ENCODE data around the gene KDM4B.

The KDM4B gene

GRCh38 chr19:5086725-5087439 lies 118.0 kb downstream of the KDM4B start:
- peak; percentile 48 for DNase-seq (ENCODE audit: low read depth, low spot score)

DNA sequence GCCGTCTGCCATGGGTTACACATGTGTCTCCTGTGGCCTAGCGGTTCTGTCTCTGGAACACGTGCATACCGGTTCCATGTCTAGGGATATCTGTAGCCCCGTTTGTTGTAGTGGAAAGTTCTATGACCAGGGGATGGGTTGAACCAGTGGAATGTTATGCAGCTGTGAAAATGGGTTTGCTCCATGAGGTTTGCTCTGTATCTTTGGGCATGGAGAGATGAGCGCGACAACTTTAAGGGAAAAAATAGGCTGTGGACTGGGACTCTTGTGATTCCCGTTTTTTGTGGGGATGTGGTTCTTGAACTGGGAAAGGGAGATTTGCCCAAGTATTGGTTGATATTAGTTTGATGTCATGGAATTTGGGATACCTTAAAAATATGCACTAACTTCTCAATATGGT lies 120.4 kb downstream of the KDM4B start:
- DNase-seq (ENCODE audit: low read depth, low spot score) = no peak

DNA sequence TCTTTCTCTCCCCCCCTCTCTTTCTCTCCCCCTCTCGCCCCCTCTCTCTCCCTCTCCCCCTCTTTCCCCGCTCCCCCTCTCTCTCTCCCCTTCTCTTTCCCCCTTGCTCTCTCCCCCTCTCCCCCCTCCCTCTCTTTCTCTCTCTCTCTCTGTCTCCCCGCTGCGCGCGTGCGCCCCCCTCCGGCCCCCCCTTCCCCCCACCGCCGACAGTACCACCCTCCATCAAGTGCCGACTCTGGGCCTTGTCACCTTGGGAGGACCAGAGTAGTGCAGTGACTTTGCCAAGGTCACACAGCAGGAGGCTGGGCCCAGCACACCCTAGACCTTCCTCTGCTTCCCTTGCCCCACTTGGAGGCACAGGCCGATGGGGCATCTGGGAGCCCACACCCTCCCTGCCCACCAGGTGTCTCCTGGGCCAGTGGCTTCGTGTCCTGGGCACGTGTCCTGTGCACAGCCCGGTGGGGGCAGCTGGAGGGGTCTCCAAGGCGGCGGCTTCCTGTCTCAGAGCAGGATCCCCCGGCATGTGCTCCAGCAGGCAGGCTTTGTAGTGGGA lies 121.6 kb downstream of the KDM4B start:
- no peak for DNase-seq (ENCODE audit: low read depth, low spot score)

DNA sequence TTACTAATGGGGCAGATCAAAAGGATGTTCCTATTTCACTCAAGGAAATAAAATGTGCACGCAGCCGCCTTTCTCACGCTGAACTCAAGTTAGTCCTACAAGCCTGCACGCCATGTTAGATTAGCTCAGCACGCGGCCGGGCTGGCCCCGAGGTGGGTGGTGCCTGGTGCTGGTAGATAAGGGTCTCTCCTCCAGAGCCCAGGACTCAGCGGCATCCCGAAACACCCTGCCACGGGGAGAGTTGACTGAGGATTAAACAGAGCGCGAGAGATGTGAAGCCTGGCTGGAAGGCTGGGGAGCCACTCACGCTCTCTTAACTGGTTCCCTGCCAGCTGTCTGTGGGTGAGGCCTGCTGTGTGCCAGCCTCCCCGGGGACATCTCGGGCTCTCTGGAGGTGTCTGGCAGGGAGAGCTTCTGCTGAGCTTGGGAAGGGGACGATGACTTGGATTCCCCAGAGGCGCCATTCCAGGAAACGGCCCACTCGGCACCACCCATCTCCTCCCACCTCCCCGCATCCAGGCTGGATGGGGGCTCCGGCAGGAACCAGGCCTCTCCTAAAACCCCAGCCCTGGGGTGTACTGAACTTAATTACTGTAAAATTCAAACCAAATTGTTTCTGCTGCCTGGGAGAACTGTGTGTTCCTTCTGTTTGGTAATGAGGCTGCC lies 122.2 kb downstream of the KDM4B start:
- DNase-seq (ENCODE audit: low read depth, low spot score) = no peak

GRCh38 chr19:5091684-5092480 lies 123.0 kb downstream of the KDM4B start:
- DNase-seq (ENCODE audit: low read depth, low spot score) = no peak

GRCh38 chr19:5092481-5092843 lies 123.5 kb downstream of the KDM4B start:
- no peak for DNase-seq (ENCODE audit: low read depth, low spot score)

DNA sequence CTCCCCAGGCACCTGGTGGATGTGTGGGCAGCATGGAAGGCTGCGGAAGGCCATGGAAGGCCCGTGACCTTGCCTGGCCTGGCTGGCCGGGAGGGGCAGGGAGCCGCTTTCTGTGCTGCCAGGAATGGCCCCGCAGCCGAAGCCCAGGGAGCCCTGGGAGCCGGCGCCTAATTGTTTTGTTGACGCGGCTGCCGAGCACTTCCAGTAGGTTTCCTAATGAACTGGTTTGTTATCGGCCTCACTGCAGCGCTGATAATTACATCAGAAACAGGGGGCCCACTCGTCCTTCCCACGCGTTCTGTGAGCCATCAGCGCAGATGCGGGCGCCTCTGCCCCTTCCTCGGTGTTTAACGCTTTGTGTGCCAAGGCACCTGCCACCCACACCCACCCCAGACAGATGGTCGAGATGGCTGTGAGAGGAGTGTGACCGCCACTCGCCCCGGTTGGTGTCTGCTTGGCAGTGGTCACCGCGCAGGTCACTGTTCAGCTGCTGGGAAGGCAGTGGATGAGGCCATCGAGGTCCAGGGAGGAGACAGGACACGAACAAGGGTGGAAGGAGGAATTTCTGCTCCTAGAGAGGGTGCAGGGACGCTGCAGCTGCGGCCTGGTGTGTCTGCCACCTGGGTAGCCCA lies 124.5 kb downstream of the KDM4B start:
- no peak for DNase-seq (ENCODE audit: low read depth, low spot score)

GRCh38 chr19:5093948-5094718 lies 125.2 kb downstream of the KDM4B start:
- DNase-seq (ENCODE audit: low read depth, low spot score) = no peak

GRCh38 chr19:5094768-5095567 lies 126.1 kb downstream of the KDM4B start:
- no peak for DNase-seq (ENCODE audit: low read depth, low spot score)

DNA sequence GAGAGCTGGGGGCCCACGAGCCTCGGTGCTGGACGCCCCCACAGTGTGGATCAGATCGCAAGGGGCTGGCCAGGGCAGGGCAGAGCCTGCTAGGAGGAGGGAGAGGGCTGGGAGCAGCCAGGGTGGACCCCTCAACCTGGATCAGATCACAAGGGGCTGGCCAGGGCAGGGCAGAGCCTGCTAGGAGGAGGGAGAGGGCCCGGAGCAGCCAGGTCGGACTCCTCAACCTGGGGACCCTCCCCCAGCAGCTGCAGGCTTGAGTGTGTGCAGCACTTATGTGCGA lies 126.6 kb downstream of the KDM4B start:
- no peak for DNase-seq (ENCODE audit: low read depth, low spot score)

- DNase-seq (ENCODE audit: low read depth, low spot score) = no peak
These were observed 127.6 kb downstream of the KDM4B start for GRCh38 chr19:5096536-5096935.

DNA sequence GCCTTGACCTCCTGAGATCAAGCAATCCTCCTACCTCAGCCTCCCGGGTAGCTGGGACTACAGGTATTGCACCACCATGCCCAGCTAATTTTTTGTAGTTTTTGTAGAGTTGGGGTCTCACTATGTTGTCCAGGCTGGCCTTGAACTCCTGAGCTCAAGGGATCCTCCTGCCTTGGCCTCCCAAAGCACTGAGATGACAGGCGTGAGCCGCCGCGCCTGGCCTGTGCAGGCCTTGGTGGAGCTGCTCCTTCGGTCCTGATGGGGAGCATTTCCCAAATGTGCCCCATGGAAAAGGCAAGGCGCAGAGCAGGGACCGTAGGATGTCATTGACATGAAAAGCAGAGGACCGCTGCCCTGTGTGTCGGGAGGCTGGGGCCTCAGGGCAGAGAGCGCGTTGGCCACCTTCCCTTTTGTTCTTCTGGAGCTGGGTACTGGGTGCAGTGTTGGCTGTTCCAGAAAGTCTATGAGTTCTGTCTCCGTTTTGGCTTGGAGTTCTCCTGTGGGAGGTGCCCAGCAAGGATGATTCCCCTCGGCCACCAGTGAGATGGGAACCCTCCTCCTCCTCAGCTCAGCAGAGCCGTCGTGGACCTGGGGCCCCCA lies 128.5 kb downstream of the KDM4B start:
- DNase-seq (ENCODE audit: low read depth, low spot score) = no peak

GRCh38 chr19:5097959-5098623 lies 129.2 kb downstream of the KDM4B start:
- no peak for DNase-seq (ENCODE audit: low read depth, low spot score)

DNA sequence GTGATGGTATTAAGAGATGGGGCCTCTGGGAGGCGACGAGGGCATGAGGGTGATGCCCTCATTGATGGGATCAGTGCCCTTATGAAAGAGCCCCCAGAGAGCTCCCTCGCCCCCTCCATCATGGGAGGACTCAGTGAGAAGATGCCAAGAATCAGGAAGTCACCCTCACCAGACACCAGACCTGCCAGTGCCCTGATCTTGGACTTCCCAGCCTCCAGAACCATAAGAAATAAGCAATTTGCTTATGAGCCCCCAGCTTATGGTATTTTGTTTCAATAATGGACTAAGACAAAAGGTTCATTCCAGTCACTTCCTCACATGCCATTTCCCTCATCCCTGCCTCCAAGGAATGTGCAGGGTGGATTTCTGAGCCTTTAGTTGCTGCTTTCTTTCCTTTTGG lies 129.7 kb downstream of the KDM4B start:
- DNase-seq (ENCODE audit: low read depth, low spot score) = no peak

GRCh38 chr19:5099701-5100221 lies 130.8 kb downstream of the KDM4B start:
- no peak for DNase-seq (ENCODE audit: low read depth, low spot score)

DNA sequence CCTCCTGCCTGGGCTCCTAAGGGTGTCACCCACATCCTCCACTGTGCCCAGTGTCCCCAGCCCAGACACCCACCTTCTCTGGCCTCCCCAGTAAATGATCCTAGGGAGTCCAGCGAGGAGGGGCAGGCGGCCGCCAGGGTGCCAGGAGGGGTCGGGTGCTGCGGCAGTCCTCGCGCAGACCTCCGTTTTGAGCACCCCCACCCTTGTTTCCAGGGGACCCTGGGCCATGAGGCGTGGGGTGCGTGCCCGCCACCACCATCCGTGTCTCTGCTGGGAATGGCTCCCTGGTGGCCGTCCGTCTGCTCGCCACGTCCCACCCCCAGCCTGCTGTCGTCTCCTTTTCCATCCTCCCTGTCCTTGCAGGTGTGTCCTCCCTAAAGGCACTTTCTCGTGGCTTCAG lies 133.0 kb downstream of the KDM4B start:
- DNase-seq (ENCODE audit: low read depth, low spot score) = no peak

DNA sequence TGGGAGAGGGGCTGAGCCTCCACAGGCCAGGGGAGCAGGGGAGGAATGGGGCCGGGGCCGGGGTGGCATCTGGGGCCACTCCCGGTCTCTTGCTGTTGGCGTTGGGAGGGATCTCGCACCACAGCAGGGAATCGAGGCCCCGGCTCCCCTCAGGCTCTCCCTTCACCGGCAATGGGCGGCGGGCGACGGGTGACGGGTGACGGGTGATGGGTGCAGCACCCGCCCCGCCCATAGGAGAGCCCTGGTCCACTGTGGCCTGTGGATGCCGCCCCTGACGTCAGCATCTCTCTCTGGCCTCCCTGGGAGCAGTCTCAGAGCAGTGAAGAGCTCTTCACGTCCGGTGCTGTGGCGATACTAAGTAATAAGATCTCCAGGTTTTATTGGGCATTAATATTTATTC lies 133.6 kb downstream of the KDM4B start:
- no peak for DNase-seq (ENCODE audit: low read depth, low spot score)

DNA sequence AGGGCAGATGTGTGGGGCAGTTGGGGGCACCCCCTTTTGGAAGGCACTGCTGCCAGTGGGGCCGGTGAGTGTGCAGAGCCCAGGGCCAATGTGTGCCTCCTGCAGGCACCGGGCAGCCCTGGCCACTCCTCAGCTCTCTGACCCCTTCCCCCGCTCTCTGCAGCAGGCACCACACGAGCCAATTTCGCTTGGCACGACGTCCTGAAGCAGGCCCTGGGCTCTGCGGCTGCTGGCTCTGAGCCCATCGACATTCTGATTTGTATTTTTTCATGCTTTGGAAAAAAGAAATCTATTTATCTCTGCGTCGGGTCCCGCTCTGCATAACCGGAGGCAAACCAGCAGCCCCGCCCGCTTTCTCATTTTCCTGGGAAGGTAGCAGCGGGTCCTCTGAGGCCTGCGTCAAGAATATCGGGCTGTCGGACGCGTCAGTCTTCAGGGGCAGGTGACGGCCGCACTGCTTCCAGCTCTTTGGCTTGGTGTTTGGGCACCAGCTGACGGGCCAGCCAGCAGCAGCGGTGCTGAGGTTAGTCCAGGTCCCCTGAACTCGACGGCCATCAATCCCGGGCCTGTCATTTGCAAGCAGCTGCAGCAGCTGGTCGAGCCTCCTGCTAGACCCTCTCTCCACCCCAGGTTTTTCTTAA lies 134.3 kb downstream of the KDM4B start:
- DNase-seq (ENCODE audit: low read depth, low spot score) = no peak
